ENCODE results near the gene GNB1. TPM values are rescaled to one million over a fixed set of nuclear protein-coding genes. Genes with fewer than 3 reads are reported as not detected.
"Not testable (repeated sequence)": the region's sequence is repeated elsewhere in the genome, so short reads cannot be mapped to it uniquely, and the experiment has no call there.

GNB1 gene
- total and polyA plus RNA-seq, 2 of the 4 experiments (the other 2 are of a cell fraction), result 73.5 to 371 TPM

DNA sequence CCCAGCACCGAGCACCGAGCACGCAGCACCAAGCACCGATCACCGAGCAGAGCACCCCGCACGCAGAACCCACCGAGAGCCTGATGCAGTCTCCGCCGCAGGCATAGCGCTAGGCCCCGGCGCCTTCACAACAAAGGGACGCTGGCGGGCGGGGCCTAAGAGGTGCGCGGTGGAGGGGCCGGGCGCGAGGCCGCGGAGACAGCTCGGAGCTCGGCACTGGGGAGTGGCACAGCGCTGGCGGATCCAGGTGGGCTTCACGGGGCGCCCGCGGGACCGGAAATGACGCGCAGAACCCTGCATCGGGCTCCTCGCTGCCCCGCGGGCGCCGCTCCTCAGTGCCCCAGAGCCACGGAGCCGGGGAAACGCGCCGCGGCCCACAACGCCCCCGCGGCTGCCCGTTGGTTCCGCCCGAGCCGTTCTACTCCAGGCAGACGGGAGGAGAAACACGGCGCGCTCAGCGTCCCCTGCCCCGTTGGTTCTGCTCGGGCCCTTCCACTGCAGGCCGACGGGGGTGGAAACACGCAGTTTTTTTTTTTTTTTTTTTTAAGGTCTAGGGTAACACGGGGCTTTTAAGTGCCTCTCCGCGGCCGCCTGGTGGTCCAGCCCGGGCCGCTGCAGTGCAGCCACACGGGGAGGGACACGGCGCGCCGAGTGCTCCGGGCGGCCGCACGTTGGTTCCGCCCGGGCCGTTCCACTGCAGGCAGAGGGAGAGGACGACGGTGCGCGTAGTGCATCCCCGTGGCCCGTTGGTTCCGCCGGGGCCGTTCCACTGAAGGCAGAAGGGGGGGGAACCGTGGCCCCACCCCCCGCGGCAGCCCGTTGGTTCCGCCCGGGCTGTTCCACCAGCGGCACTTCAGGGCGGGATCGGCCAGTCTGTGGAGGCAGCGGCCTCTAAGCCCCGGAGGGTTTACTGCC lies 145.0 kb downstream of the GNB1 start:
- H3K4me2 ChIP-seq (ENCODE audit: low read depth, low read length), result not testable (repeated sequence)

DNA sequence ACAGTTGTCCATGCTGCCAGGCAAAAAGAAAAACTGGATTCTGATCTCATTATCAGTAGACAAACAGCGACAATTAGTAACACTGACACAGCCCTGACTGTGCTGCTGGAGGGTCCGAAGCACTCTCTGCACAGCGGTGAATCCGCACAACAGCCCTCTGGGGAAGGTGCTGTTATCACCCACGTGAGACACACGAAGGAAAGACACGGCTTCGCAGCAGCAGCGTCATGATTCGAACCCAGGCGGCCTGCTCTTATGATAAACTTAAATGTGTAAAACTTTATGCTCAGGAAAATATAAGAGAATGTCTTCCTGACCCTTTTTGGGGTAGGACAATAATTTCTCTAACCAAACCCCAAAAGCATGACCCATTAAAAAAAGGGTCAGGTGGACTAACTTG lies 148.4 kb downstream of the GNB1 start:
- 96% methylated on average over 3 of the region's 11 CpGs; no CpG with 5 or more reads in 1 of the 2 experiments for WGBS, 2 experiments (ENCODE audit: extremely low coverage in 2 of 2, insufficient read length in 1 of 2)
- H2AK5ac ChIP-seq (ENCODE audit: low read depth, low read length); H3K23ac ChIP-seq (ENCODE audit: low read depth, low read length); H2BK15ac ChIP-seq (ENCODE audit: low read depth, low read length); intact Hi-C loops (cut with micrococcal nuclease); H3K4me3 ChIP-seq (ENCODE audit: insufficient read depth, low read depth, low read length); H3K18ac ChIP-seq (ENCODE audit: low read depth, low read length); H3K27ac ChIP-seq (ENCODE audit: insufficient read depth, low read length); H2AK9ac ChIP-seq (replicated peaks; ENCODE audit: low read depth, low read length, poor library complexity); ATAC-seq (ENCODE audit: low read depth); CTCF ChIA-PET; H3K9me3 ChIP-seq (ENCODE audit: control insufficient read depth, insufficient read depth, low read length); H4K5ac ChIP-seq (ENCODE audit: low read depth, low read length); BruUV-seq (replicated peaks); POLR2A ChIA-PET (ENCODE audit: unreplicated experiment); H2BK20ac ChIP-seq (ENCODE audit: low read depth, low read length); H3K4me1 ChIP-seq (ENCODE audit: control insufficient read depth, insufficient read depth, low read length); H3K27me3 ChIP-seq (ENCODE audit: control insufficient read depth, insufficient read depth, low read length); H2BK120ac ChIP-seq (ENCODE audit: low read depth, low read length); H3K56ac ChIP-seq (ENCODE audit: extremely low read depth, insufficient read depth, low read length); DNase-seq; H4K8ac ChIP-seq (ENCODE audit: low read depth in 2 of 2, low read length in 2 of 2); H2AFZ ChIP-seq (replicated peaks; ENCODE audit: low read length, poor library complexity); H3K14ac ChIP-seq (replicated peaks; ENCODE audit: low read depth, low read length); H2BK5ac ChIP-seq (ENCODE audit: low read depth, low read length, poor library complexity, severe bottlenecking); H3K79me1 ChIP-seq (ENCODE audit: low read depth in 1 of 2, low read length in 2 of 2); H4K20me1 ChIP-seq (ENCODE audit: insufficient read depth, low read length); H3K4me2 ChIP-seq (ENCODE audit: low read depth, low read length); dilution Hi-C loops (cut with HindIII; ENCODE audit: low sequenced_read_pairs, unreplicated experiment); H4K91ac ChIP-seq (ENCODE audit: insufficient read depth, low read depth, low read length); H3K9ac ChIP-seq (ENCODE audit: low read depth, low read length); H3K9me1 ChIP-seq (ENCODE audit: insufficient read depth, low read length); H3K4ac ChIP-seq (ENCODE audit: low read depth, low read length); H3K36me3 ChIP-seq (ENCODE audit: control insufficient read depth, insufficient read depth, low read length): not testable (repeated sequence)
- in situ Hi-C loops (cut with MboI; ENCODE audit: low sequenced_read_pairs), result loop anchor here (5.0 kb wide), 1 partner anchor 55 kb away; no protein-coding TSS in a partner anchor

More for the DNA sequence above, 145.0 kb downstream of the GNB1 start:
- CTCF ChIA-PET; H4K91ac ChIP-seq (ENCODE audit: insufficient read depth, low read depth, low read length); intact Hi-C loops (cut with micrococcal nuclease); BruUV-seq (replicated peaks); H3K14ac ChIP-seq (replicated peaks; ENCODE audit: low read depth, low read length); H2BK120ac ChIP-seq (ENCODE audit: low read depth, low read length); dilution Hi-C loops (cut with HindIII; ENCODE audit: low sequenced_read_pairs, unreplicated experiment); H3K9me3 ChIP-seq (ENCODE audit: control insufficient read depth, insufficient read depth, low read length); H3K4me1 ChIP-seq (ENCODE audit: control insufficient read depth, insufficient read depth, low read length); H3K27me3 ChIP-seq (ENCODE audit: control insufficient read depth, insufficient read depth, low read length); H3K9me1 ChIP-seq (ENCODE audit: insufficient read depth, low read length); H4K5ac ChIP-seq (ENCODE audit: low read depth, low read length); in situ Hi-C loops (cut with MboI; ENCODE audit: low sequenced_read_pairs); H3K79me1 ChIP-seq (ENCODE audit: low read depth in 1 of 2, low read length in 2 of 2); H3K4ac ChIP-seq (ENCODE audit: low read depth, low read length); H3K18ac ChIP-seq (ENCODE audit: low read depth, low read length); H2AK5ac ChIP-seq (ENCODE audit: low read depth, low read length); H3K23ac ChIP-seq (ENCODE audit: low read depth, low read length); H2BK20ac ChIP-seq (ENCODE audit: low read depth, low read length); H2BK15ac ChIP-seq (ENCODE audit: low read depth, low read length); H2AK9ac ChIP-seq (replicated peaks; ENCODE audit: low read depth, low read length, poor library complexity); H4K20me1 ChIP-seq (ENCODE audit: insufficient read depth, low read length); H3K36me3 ChIP-seq (ENCODE audit: control insufficient read depth, insufficient read depth, low read length); POLR2A ChIA-PET (ENCODE audit: unreplicated experiment); H2AFZ ChIP-seq (replicated peaks; ENCODE audit: low read length, poor library complexity); H3K56ac ChIP-seq (ENCODE audit: extremely low read depth, insufficient read depth, low read length): not testable (repeated sequence)
- no CpG with 5 or more reads among the region's 101 CpGs for WGBS, 2 experiments (ENCODE audit: extremely low coverage in 2 of 2, insufficient read length in 1 of 2)
- Histone ChIP-seq H3K4me3 (ENCODE audit: insufficient read depth, low read depth, low read length) (peak overlapping the region; percentile 27), H4K8ac (ENCODE audit: low read depth in 2 of 2, low read length in 2 of 2) (peak overlapping the region in 1 of 2 experiments; percentile 60; a peak in 1 of 4 replicates), H3K9ac (ENCODE audit: low read depth, low read length) (peak overlapping the region; percentile 53), H2BK5ac (ENCODE audit: low read depth, low read length, poor library complexity, severe bottlenecking) (peak overlapping the region; percentile 73), H3K27ac (ENCODE audit: insufficient read depth, low read length) (peak overlapping the region; percentile 60)
- TF ChIP-seq BHLHE40 (IDR thresholded peaks at IDR 0.05; ENCODE audit: low read depth, low read length), result peak; percentile 80
- ATAC-seq (ENCODE audit: low read depth) (peak; percentile 87), DNase-seq (peak; percentile 62)

All from IMR-90 (cell line).